Natural killer cell (primary cell): ENCODE results near the gene LIN37. TPM values are rescaled to one million over a fixed set of nuclear protein-coding genes. Genes with fewer than 3 reads are reported as not detected.

Source experiments
- ATAC-seq, 3 donors: fragments of 150-1000 bp in 2 of 3; fragments of 200-7000 bp in 1 of 3; cut with Tn5 transposase; 1 replicate in 1 of 3; 2 replicates in 2 of 3; pipeline ENCODE4 v1.10.0; 2021; ENCODE audit warnings: mild to moderate bottlenecking in 2 of 3, moderate library complexity in 2 of 3
- DNase-seq, 2 donors: peaks; one replicate each; pipeline versions ENCODE4 v3.0.0 to v3.0.0-alpha.2; 2013 to 2021; ENCODE audit warnings: mixed read lengths in 1 of 2
- H3K27ac ChIP-seq: one replicate; pipeline ENCODE4 v1.5.1; 2013; ENCODE audit warnings: mild to moderate bottlenecking, low read length
- H3K27me3 ChIP-seq: one replicate; pipeline ENCODE4 v1.6.1; 2013; ENCODE audit warnings: low read length; ENCODE audit not compliant: control insufficient read depth, insufficient read depth
- H3K36me3 ChIP-seq: one replicate; pipeline ENCODE4 v1.6.1; 2013; ENCODE audit warnings: low read length; ENCODE audit not compliant: control insufficient read depth, insufficient read depth
- H3K4me1 ChIP-seq: one replicate; pipeline ENCODE4 v1.6.1; 2013; ENCODE audit warnings: low read length; ENCODE audit not compliant: control insufficient read depth, insufficient read depth
- H3K4me3 ChIP-seq: one replicate; pipeline ENCODE4 v1.5.1; 2013; ENCODE audit warnings: low read length
- H3K9me3 ChIP-seq: one replicate; pipeline ENCODE4 v1.6.1; 2013; ENCODE audit warnings: low read length; ENCODE audit not compliant: control insufficient read depth, insufficient read depth
- H3K27ac Mint-ChIP-seq, 2 donors: one replicate each; pipeline ENCODE4 v1.8.0; 2022; ENCODE audit warnings: mild to moderate bottlenecking in 2 of 2, mixed read lengths in 2 of 2, moderate library complexity in 1 of 2
- H3K27me3 Mint-ChIP-seq, 2 donors: one replicate each; pipeline ENCODE4 v1.8.0; 2022; ENCODE audit warnings: low read depth in 2 of 2, mixed read lengths in 2 of 2
- H3K36me3 Mint-ChIP-seq: one replicate; pipeline ENCODE4 v1.8.0; 2022; ENCODE audit warnings: mixed read lengths
- H3K4me1 Mint-ChIP-seq, 2 donors: one replicate each; pipeline ENCODE4 v1.8.0; 2022; ENCODE audit warnings: mixed read lengths in 2 of 2
- H3K4me3 Mint-ChIP-seq: one replicate; pipeline ENCODE4 v1.8.0; 2022; ENCODE audit warnings: mild to moderate bottlenecking, moderate library complexity, mixed read lengths
- H3K9me3 Mint-ChIP-seq, 2 donors: one replicate each; pipeline ENCODE4 v1.8.0; 2022; ENCODE audit warnings: mixed read lengths in 2 of 2
- WGBS: methylation state at CpG from one replicate; pipeline ENCODE4 v1.1.7; 2013; ENCODE audit warnings: missing lambda C conversion rate; ENCODE audit not compliant: insufficient coverage; 5-methylcytosine and 5-hydroxymethylcytosine counted together
- intact Hi-C: fragments of 100-400 bp; cut with micrococcal nuclease; formaldehyde crosslinking; loops from one replicate; pipeline ENCODE4 v1.14.2; 2022
- total RNA-seq, 4 donors: library from RNA; stranded (reverse); fragments of 120-200 nt in 1 of 4; gene quantifications; one replicate each; pipeline versions ENCODE4 v1.2.3 to v1.2.4, GENCODE V29; 2013 to 2022
- TF ChIP-seq, protein P1 (sequence below): fragments of 200-600 bp; IDR thresholded peaks from one replicate; pipeline ENCODE4 v1.8.0; 2022; ENCODE audit warnings: antibody characterized with exemption

The LIN37 gene
- total RNA-seq, 3 donors from 2014 or later (not counting 1 experiment from before 2014, with no cell fraction given), result 16.7 to 22.1 (median 18.2) TPM

DNA sequence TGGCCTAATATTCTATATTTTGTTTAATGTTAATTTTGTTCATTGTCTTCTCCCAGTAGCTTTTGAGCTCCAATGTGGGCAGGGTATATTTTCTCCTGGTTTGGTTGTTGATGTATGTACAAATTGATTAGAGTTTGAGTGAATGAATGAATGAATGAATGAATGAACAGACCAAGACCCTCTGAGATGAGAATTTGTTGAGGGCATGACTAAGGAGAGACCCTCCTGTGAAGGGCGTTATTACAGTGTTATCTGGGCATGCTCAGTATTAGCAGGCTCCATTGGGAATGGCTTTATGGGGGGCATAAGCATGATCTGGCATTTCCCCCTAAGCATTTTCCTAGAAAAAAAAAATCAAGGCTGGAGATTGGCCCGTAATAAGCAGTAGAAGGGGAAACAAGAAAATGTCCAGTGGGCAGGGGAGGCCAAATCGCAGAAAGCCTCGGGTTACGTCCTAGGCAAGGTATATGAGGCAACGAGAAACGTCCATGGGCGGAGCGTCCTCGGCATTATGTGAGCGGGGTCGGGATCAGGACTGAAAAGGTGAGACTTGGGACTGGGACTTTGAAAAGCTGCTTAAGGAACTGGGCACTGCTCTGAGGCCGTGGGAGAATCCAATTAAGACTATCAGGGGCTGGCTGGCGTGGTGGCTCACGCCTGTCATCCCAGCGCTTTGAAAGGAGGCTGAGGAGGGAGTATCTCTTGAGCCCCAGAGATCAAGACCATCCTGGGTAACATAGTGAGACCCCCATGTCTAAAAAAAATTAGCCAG lies 26.1 kb downstream of the LIN37 start:
- TF ChIP-seq, protein P1, sequence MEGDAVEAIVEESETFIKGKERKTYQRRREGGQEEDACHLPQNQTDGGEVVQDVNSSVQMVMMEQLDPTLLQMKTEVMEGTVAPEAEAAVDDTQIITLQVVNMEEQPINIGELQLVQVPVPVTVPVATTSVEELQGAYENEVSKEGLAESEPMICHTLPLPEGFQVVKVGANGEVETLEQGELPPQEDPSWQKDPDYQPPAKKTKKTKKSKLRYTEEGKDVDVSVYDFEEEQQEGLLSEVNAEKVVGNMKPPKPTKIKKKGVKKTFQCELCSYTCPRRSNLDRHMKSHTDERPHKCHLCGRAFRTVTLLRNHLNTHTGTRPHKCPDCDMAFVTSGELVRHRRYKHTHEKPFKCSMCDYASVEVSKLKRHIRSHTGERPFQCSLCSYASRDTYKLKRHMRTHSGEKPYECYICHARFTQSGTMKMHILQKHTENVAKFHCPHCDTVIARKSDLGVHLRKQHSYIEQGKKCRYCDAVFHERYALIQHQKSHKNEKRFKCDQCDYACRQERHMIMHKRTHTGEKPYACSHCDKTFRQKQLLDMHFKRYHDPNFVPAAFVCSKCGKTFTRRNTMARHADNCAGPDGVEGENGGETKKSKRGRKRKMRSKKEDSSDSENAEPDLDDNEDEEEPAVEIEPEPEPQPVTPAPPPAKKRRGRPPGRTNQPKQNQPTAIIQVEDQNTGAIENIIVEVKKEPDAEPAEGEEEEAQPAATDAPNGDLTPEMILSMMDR, result no peak
- DNase-seq, result no peak
- no peak for ATAC-seq
- no peaks in the 10 kb centered on the region for H3K27me3 Mint-ChIP-seq
- Histone ChIP-seq H3K9me3 (no peaks in the 10 kb centered on the region), H3K27me3 (no peaks in the 10 kb centered on the region), H3K27ac (no peak overlapping the region), H3K4me3 (peak overlapping the region; percentile 15), H3K36me3 (no peaks in the 10 kb centered on the region), H3K4me1 (peaks cover 16% of the 10 kb centered on the region)
- H3K9me3 Mint-ChIP-seq, result no peaks in the 10 kb centered on the region
- no peaks in the 10 kb centered on the region for H3K36me3 Mint-ChIP-seq
- peak overlapping the region; percentile 43 to 72 for H3K27ac Mint-ChIP-seq
- intact Hi-C loops, result loop anchor here (1.0 kb wide), 3 partner anchors 16 to 34 kb away; partner anchors contain the start of genes PROSER3, PSENEN and U2AF1L4
- WGBS, result 62% methylated on average over 16 of the region's 16 CpGs
- peak overlapping the region; percentile 90 for H3K4me3 Mint-ChIP-seq
- peaks cover 18 to 27% of the 10 kb centered on the region in 2 donors for H3K4me1 Mint-ChIP-seq

- no peaks in the 10 kb centered on the region for H3K9me3 Mint-ChIP-seq
- 38% methylated on average over 9 of the region's 9 CpGs for WGBS
- Histone ChIP-seq H3K4me1 (peaks cover 16% of the 10 kb centered on the region), H3K27ac (no peak overlapping the region), H3K4me3 (peak overlapping the region; percentile 15), H3K9me3 (no peaks in the 10 kb centered on the region), H3K27me3 (no peaks in the 10 kb centered on the region), H3K36me3 (no peaks in the 10 kb centered on the region)
- peak in 2 of 3 donors; percentile 1 for ATAC-seq
- H3K4me3 Mint-ChIP-seq, result peak overlapping the region; percentile 90
- DNase-seq, result no peak
- peaks cover 18 to 27% of the 10 kb centered on the region in 2 donors for H3K4me1 Mint-ChIP-seq
- TF ChIP-seq, protein P1, result no peak
- intact Hi-C loops, result loop anchor here (1.0 kb wide), 3 partner anchors 17 to 35 kb away; partner anchors contain the start of genes PROSER3, PSENEN and U2AF1L4
- H3K36me3 Mint-ChIP-seq, result no peaks in the 10 kb centered on the region
- peak overlapping the region; percentile 43 to 72 for H3K27ac Mint-ChIP-seq
- H3K27me3 Mint-ChIP-seq, result no peaks in the 10 kb centered on the region
Observed at GRCh38 chr19:35775046-35775297, 26.6 kb downstream of the LIN37 start.

DNA sequence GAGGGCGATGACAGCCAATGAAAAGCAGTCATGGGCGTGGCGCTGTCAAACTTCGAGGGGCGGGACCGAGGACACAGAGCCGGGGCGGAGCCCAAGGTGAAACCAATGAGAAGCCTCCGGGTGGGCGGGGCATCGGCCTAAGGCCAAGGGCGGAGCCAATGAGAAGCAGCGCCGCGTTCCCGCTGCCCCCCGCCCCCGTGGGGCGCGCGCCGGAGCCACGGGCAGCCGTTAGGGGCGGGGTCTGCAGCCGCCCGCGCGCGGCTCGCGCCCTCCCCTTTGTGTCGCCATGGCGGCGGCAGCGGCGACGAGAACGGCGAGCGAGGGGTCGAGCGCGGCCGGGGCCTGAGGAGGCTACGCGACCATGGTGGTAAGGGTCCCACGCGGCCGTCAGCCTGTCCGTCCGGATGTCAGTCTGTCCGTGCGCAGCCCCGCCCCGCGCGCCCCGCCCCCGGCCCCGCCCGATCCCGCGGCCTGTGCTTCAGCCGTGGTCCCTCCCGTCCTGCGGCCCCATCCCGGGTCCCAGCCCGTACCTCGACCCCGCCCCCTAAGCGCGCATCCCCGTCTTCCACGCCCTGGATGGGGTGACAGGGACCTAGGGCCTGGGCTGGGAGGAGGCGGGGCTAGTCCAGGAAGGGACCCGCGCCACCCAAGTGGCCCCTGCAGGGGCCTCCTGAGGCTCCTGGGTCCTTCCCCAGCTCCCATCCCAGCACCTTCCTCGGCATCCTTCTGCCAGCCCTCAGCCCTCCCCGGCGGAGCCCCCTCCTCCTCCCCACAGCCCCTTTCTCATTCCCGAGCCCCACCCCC lies 27.1 kb downstream of the LIN37 start, which contains the start of gene ARHGAP33:
ARHGAP33 (plus strand) TSS at position 267 of the 804 bp plus-strand sequence; CDS start at position 362, 95 bp downstream.
- no peaks in the 10 kb centered on the region for H3K36me3 Mint-ChIP-seq
- ATAC-seq (peak; percentile 98 to 100 (median 99)), DNase-seq (peak; percentile 98 to 99)
- peaks cover 18 to 27% of the 10 kb centered on the region in 2 donors for H3K4me1 Mint-ChIP-seq
- peak within 1 kb of the TSS; percentile 43 to 72 for H3K27ac Mint-ChIP-seq
- Histone ChIP-seq H3K9me3 (no peaks in the 10 kb centered on the region), H3K27ac (no peak within 1 kb of the TSS), H3K4me1 (peaks cover 16% of the 10 kb centered on the region), H3K27me3 (no peaks in the 10 kb centered on the region), H3K36me3 (no peaks in the 10 kb centered on the region), H3K4me3 (peak within 1 kb of the TSS; percentile 58)
- no peaks in the 10 kb centered on the region for H3K27me3 Mint-ChIP-seq
- peak within 1 kb of the TSS; percentile 90 for H3K4me3 Mint-ChIP-seq
- H3K9me3 Mint-ChIP-seq, result no peaks in the 10 kb centered on the region
- intact Hi-C loops, result loop anchor here (1.0 kb wide), 3 partner anchors 17 to 35 kb away; partner anchors contain the start of genes PROSER3, PSENEN and U2AF1L4
- TF ChIP-seq, protein P1, result no peak
- under 1% methylated on average over 82 of the region's 82 CpGs for WGBS
